Kidney (tissue), 14 donors: ENCODE measurements around the gene PLB1. TPM values are rescaled to one million over a fixed set of nuclear protein-coding genes. Genes with fewer than 3 reads are reported as not detected.

ENCODE experiments used
- DNase-seq, 5 donors: peaks; one replicate each; pipeline ENCODE4 v3.0.0-alpha.2; 2013 to 2020
- FAIRE-seq: peaks from 2 replicates; lab custom pipeline; 2012; peaks lifted over from hg19 to GRCh38; lab: Jason Lieb, UNC
- H3K27ac ChIP-seq, 2 donors: one replicate each; pipeline ENCODE4 v1.7.0; 2013; ENCODE audit warnings: low read depth in 2 of 2, low read length in 2 of 2, inconsistent platforms in 1 of 2
- H3K27me3 ChIP-seq: one replicate; pipeline ENCODE4 v1.7.1; 2013; ENCODE audit warnings: low read length, inconsistent platforms; ENCODE audit not compliant: control insufficient read depth, insufficient read depth
- H3K36me3 ChIP-seq, 3 donors: one replicate each; pipeline versions ENCODE4 v1.7.0 to v1.7.1; 2013; ENCODE audit warnings: low read length in 3 of 3, control low read depth in 1 of 3, inconsistent platforms in 1 of 3; ENCODE audit not compliant: insufficient read depth in 3 of 3, control insufficient read depth in 2 of 3
- H3K4me1 ChIP-seq, 3 donors: one replicate each; pipeline versions ENCODE4 v1.7.0 to v1.7.1; 2013; ENCODE audit warnings: low read length in 3 of 3, inconsistent platforms in 1 of 3, low read depth in 1 of 3; ENCODE audit not compliant: control insufficient read depth in 2 of 3, insufficient read depth in 2 of 3
- H3K4me3 ChIP-seq, 3 donors: one replicate each; pipeline versions ENCODE4 v1.7.0 to v1.8.1; 2013; ENCODE audit warnings: low read length in 3 of 3, control low read depth in 1 of 3, inconsistent platforms in 1 of 3
- H3K9ac ChIP-seq, 3 donors: one replicate each; pipeline versions ENCODE4 v1.7.0 to v1.7.1; 2013; ENCODE audit warnings: low read length in 3 of 3, control low read depth in 1 of 3, inconsistent platforms in 1 of 3
- H3K9me3 ChIP-seq, 3 donors: one replicate each; pipeline versions ENCODE4 v1.7.0 to v1.7.1; 2013; ENCODE audit warnings: low read length in 3 of 3, control low read depth in 1 of 3, inconsistent platforms in 1 of 3; ENCODE audit not compliant: control insufficient read depth in 2 of 3, insufficient read depth in 1 of 3
- intact Hi-C: fragments of 100-400 bp; cut with DNase I; formaldehyde crosslinking; loops from one replicate; pipeline ENCODE4 v1.11.1; 2022
- polyA plus RNA-seq: library from polyadenylated mRNA; stranded (reverse); fragments of 350-450 nt; fragmentation: Illumina TruSeq; extraction: RNeasy Lipid Tissue Mini Kit (QIAGEN cat#74804); gene quantifications from one replicate; pipeline ENCODE4 v1.2.3, GENCODE V29; 2014; ENCODE audit warnings: low read depth, low replicate concordance; ENCODE audit not compliant: insufficient read depth
- total RNA-seq: library from RNA; stranded (reverse); fragmentation: NEBNext Ultra II Directional; extraction: Animal tissue kit (Norgen Biotek cat#: 25700); gene quantifications from one replicate; pipeline ENCODE4 v1.2.1, GENCODE V29; 2021
- TF ChIP-seq, protein P1 (sequence below): IDR thresholded peaks from 3 replicates; pipeline ENCODE4 v1.5.1; 2012; ENCODE audit warnings: mild to moderate bottlenecking, moderate library complexity, borderline replicate concordance; ENCODE audit not compliant: insufficient read depth; ENCODE audit errors: extremely low read depth
- donor health status: control.
- donor health status: control.
- donor health status: control.
- donor health status: control.
- donor health status: control.
- donor health status: DM: yes; HTN: yes; CAD: no.
- donor health status: Normal renal cell carcinoma (clear cell type).

The PLB1 gene
- total and polyA plus RNA-seq, 2 donors from 2014 or later, result 0.95 to 6.8 TPM

GRCh38 chr2:28668880-28669279 is 173.0 kb downstream of the PLB1 start:
- Histone ChIP-seq H3K27me3 (no peaks in the 10 kb centered on the region), H3K4me1 (peaks cover 4 to 6% (median 5%) of the 10 kb centered on the region in 3 donors), H3K27ac (no peak overlapping the region), H3K4me3 (no peak overlapping the region), H3K9me3 (peaks cover 0 to 5% (median 0%) of the 10 kb centered on the region in 3 donors), H3K36me3 (no peaks in the 10 kb centered on the region), H3K9ac (no peak overlapping the region)
- TF ChIP-seq, protein P1, sequence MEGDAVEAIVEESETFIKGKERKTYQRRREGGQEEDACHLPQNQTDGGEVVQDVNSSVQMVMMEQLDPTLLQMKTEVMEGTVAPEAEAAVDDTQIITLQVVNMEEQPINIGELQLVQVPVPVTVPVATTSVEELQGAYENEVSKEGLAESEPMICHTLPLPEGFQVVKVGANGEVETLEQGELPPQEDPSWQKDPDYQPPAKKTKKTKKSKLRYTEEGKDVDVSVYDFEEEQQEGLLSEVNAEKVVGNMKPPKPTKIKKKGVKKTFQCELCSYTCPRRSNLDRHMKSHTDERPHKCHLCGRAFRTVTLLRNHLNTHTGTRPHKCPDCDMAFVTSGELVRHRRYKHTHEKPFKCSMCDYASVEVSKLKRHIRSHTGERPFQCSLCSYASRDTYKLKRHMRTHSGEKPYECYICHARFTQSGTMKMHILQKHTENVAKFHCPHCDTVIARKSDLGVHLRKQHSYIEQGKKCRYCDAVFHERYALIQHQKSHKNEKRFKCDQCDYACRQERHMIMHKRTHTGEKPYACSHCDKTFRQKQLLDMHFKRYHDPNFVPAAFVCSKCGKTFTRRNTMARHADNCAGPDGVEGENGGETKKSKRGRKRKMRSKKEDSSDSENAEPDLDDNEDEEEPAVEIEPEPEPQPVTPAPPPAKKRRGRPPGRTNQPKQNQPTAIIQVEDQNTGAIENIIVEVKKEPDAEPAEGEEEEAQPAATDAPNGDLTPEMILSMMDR, result no peak
- FAIRE-seq, result no peak
- no peak for DNase-seq
- intact Hi-C loops, result no loop called here

GRCh38 chr2:28670856-28671255 is 175.0 kb downstream of the PLB1 start:
- Histone ChIP-seq H3K27ac (no peak overlapping the region), H3K9me3 (peaks cover 0 to 5% (median 0%) of the 10 kb centered on the region in 3 donors), H3K4me3 (no peak overlapping the region), H3K27me3 (no peaks in the 10 kb centered on the region), H3K9ac (no peak overlapping the region), H3K36me3 (no peaks in the 10 kb centered on the region), H3K4me1 (no peaks in the 10 kb centered on the region)
- TF ChIP-seq, protein P1, result no peak
- DNase-seq (no peak), FAIRE-seq (no peak)
- intact Hi-C loops, result no loop called here

- Histone ChIP-seq H3K9me3 (peaks cover 0 to 5% (median 0%) of the 10 kb centered on the region in 3 donors), H3K27me3 (no peaks in the 10 kb centered on the region), H3K4me3 (no peak overlapping the region), H3K27ac (no peak overlapping the region), H3K9ac (no peak overlapping the region), H3K36me3 (no peaks in the 10 kb centered on the region), H3K4me1 (no peaks in the 10 kb centered on the region)
- FAIRE-seq, result no peak
- intact Hi-C loops, result no loop called here
- DNase-seq, result no peak
- TF ChIP-seq, protein P1, result no peak
These were observed 177.5 kb downstream of the PLB1 start for GRCh38 chr2:28673338-28673737.
